Tibial nerve (tissue), 4 donors: ENCODE measurements around the gene HSPG2. TPM values are rescaled to one million over a fixed set of nuclear protein-coding genes. Genes with fewer than 3 reads are reported as not detected.

Source experiments
- DNase-seq, 2 donors: peaks; one replicate each; pipeline ENCODE4 v3.0.0-alpha.2; 2019; ENCODE audit warnings: low spot score in 2 of 2
- H3K27ac ChIP-seq, 4 donors: fragments of 200-600 bp; sonication (generic) in 3 of 4; one replicate each; pipeline ENCODE4 v1.5.1; 2017 to 2019; ENCODE audit warnings: mild to moderate bottlenecking in 1 of 4
- H3K27me3 ChIP-seq, 2 donors: fragments of 200-600 bp; sonication (generic) in 1 of 2; one replicate each; pipeline versions ENCODE4 v1.5.1 to v1.6.0; 2017 to 2019
- H3K36me3 ChIP-seq, 3 donors: fragments of 200-600 bp; sonication (generic); one replicate each; pipeline ENCODE4 v1.5.1; 2018 to 2019
- H3K4me1 ChIP-seq, 4 donors: fragments of 200-600 bp; sonication (generic) in 3 of 4; one replicate each; pipeline ENCODE4 v1.5.1; 2017 to 2019
- H3K4me3 ChIP-seq, 4 donors: fragments of 200-600 bp; sonication (generic) in 3 of 4; one replicate each; pipeline ENCODE4 v1.5.1; 2017 to 2019; ENCODE audit warnings: mild to moderate bottlenecking in 1 of 4, moderate library complexity in 1 of 4
- H3K9me3 ChIP-seq, 4 donors: fragments of 200-600 bp; sonication (generic) in 3 of 4; one replicate each; pipeline ENCODE4 v1.5.1; 2017 to 2019
- CTCF ChIP-seq, 5 experiments: fragments of 200-600 bp in 3 of 5; fragments of 450-650 bp in 2 of 5; sonication (generic) in 3 of 5; IDR thresholded peaks; one replicate each; pipeline ENCODE4 v1.5.1; 2016 to 2019; ENCODE audit warnings: antibody characterized with exemption in 5 of 5, mild to moderate bottlenecking in 3 of 5, moderate library complexity in 2 of 5
- EP300 ChIP-seq, 2 donors: sonication (generic); formaldehyde crosslinking; IDR thresholded peaks; one replicate each; pipeline ENCODE4 v1.6.1; 2017; ENCODE audit warnings: antibody characterized with exemption in 2 of 2, mild to moderate bottlenecking in 1 of 2
- POLR2A ChIP-seq, 2 donors: fragments of 450-650 bp; IDR thresholded peaks; one replicate each; pipeline ENCODE4 v1.6.1; 2017; ENCODE audit warnings: antibody characterized with exemption in 2 of 2, mild to moderate bottlenecking in 2 of 2, moderate library complexity in 2 of 2
- WGBS, 2 donors: methylation state at CpG; one replicate each; pipeline ENCODE4 v1.1.5; 2018; 5-methylcytosine and 5-hydroxymethylcytosine counted together
- total RNA-seq, 4 donors: library from RNA; depleted of rRNA; stranded (reverse); fragments of >200 nt; gene quantifications; one replicate each; pipeline ENCODE4 v1.1.0, GENCODE V29; 2016

HSPG2 gene
- total RNA-seq, 4 donors from 2014 or later = 292 to 486 (median 404) TPM

- Histone ChIP-seq H3K36me3 (peaks cover 3 to 92% (median 7%) of the 10 kb centered on the region in 3 donors), H3K9me3 (no peaks in the 10 kb centered on the region), H3K4me1 (peaks cover 0 to 58% (median 16%) of the 10 kb centered on the region in 4 donors), H3K27ac (peak overlapping the region; percentile 35 to 90 (median 72)), H3K4me3 (no peak overlapping the region), H3K27me3 (no peaks in the 10 kb centered on the region)
- 48 to 52% methylated on average over 11 to 13 of the region's 13 CpGs for WGBS, 2 donors
- TF ChIP-seq CTCF (IDR thresholded peaks at IDR 0.05) (no peak), EP300 (IDR thresholded peaks at IDR 0.05) (peak in 1 of 2 donors; percentile 79)
- DNase-seq = peak; percentile 77 to 79
Measured at GRCh38 chr1:21869620-21870121, 67.4 kb downstream of the HSPG2 start.

- peaks cover 0 to 55% (median 16%) of the 10 kb centered on the region in 4 donors for H3K4me1 ChIP-seq
- TF ChIP-seq CTCF (IDR thresholded peaks at IDR 0.05) = no peak
- TF ChIP-seq POLR2A (IDR thresholded peaks at IDR 0.05) = no peak
- no peak for TF ChIP-seq EP300 (IDR thresholded peaks at IDR 0.05)
- no peak for DNase-seq
- H3K36me3 ChIP-seq = peaks cover 3 to 92% (median 7%) of the 10 kb centered on the region in 3 donors
- H3K4me3 ChIP-seq = no peak overlapping the region
- WGBS, 2 donors = 58% methylated on average over 12 of the region's 12 CpGs
- no peaks in the 10 kb centered on the region for H3K9me3 ChIP-seq
- H3K27ac ChIP-seq = peak overlapping the region; percentile 54 to 90 (median 72)
- no peaks in the 10 kb centered on the region for H3K27me3 ChIP-seq
Measured at GRCh38 chr1:21868941-21869454, 68.1 kb downstream of the HSPG2 start.

GRCh38 chr1:21868482-21868881, 68.6 kb downstream of the HSPG2 start:
- 62 to 63% methylated on average over 7 of the region's 7 CpGs for WGBS, 2 donors
- Histone ChIP-seq H3K9me3 (no peaks in the 10 kb centered on the region), H3K27ac (peak overlapping the region in 3 of 4 donors; percentile 54 to 90 (median 84)), H3K36me3 (peaks cover 3 to 92% (median 7%) of the 10 kb centered on the region in 3 donors), H3K27me3 (no peaks in the 10 kb centered on the region), H3K4me3 (no peak overlapping the region), H3K4me1 (peaks cover 0 to 55% (median 16%) of the 10 kb centered on the region in 4 donors)
- no peak for DNase-seq
- TF ChIP-seq CTCF (IDR thresholded peaks at IDR 0.05) (no peak), POLR2A (IDR thresholded peaks at IDR 0.05) (no peak), EP300 (IDR thresholded peaks at IDR 0.05) (no peak)

GRCh38 chr1:21867451-21867996, 69.6 kb downstream of the HSPG2 start:
- DNase-seq = no peak
- H3K27me3 ChIP-seq = no peaks in the 10 kb centered on the region
- peak overlapping the region in 1 of 4 donors; percentile 64 for H3K27ac ChIP-seq
- TF ChIP-seq POLR2A (IDR thresholded peaks at IDR 0.05) (no peak), CTCF (IDR thresholded peaks at IDR 0.05) (no peak), EP300 (IDR thresholded peaks at IDR 0.05) (no peak)
- peaks cover 3 to 87% (median 7%) of the 10 kb centered on the region in 3 donors for H3K36me3 ChIP-seq
- H3K9me3 ChIP-seq = no peaks in the 10 kb centered on the region
- H3K4me3 ChIP-seq = no peak overlapping the region
- WGBS, 2 donors = 79 to 80% methylated on average over 5 of the region's 5 CpGs
- H3K4me1 ChIP-seq = peaks cover 0 to 48% (median 16%) of the 10 kb centered on the region in 4 donors

GRCh38 chr1:21866707-21867043, 70.4 kb downstream of the HSPG2 start:
- WGBS, 2 donors = 46 to 56% methylated on average over 1 of the region's 1 CpG
- Histone ChIP-seq H3K27ac (peak overlapping the region; percentile 36 to 64 (median 49)), H3K9me3 (no peaks in the 10 kb centered on the region), H3K36me3 (peaks cover 3 to 87% (median 5%) of the 10 kb centered on the region in 3 donors), H3K4me1 (peaks cover 0 to 39% (median 16%) of the 10 kb centered on the region in 4 donors), H3K27me3 (no peaks in the 10 kb centered on the region), H3K4me3 (no peak overlapping the region)
- DNase-seq = no peak
- no peak for TF ChIP-seq CTCF (IDR thresholded peaks at IDR 0.05)
- TF ChIP-seq EP300 (IDR thresholded peaks at IDR 0.05) = no peak
- no peak for TF ChIP-seq POLR2A (IDR thresholded peaks at IDR 0.05)
